HUES6 (cell line): ENCODE measurements around the gene ALX4.

Experiments
- H3K27ac ChIP-seq: 2 replicates; pipeline ENCODE4 v1.7.0; 2013; ENCODE audit warnings: low read depth, mild to moderate bottlenecking, low read length, inconsistent platforms
- H3K27me3 ChIP-seq: 2 replicates; pipeline ENCODE4 v1.6.1; 2013; ENCODE audit warnings: low read length; ENCODE audit not compliant: control insufficient read depth, insufficient read depth
- H3K36me3 ChIP-seq: 2 replicates; pipeline ENCODE4 v1.6.1; 2013; ENCODE audit warnings: low read length; ENCODE audit not compliant: control insufficient read depth, insufficient read depth
- H3K4me1 ChIP-seq: 2 replicates; pipeline ENCODE4 v1.6.1; 2013; ENCODE audit warnings: low read length; ENCODE audit not compliant: control insufficient read depth, insufficient read depth
- H3K4me3 ChIP-seq: 2 replicates; pipeline ENCODE4 v1.5.1; 2013; ENCODE audit warnings: low read depth, low read length
- H3K9ac ChIP-seq: one replicate; pipeline ENCODE4 v1.6.1; 2013; ENCODE audit warnings: mild to moderate bottlenecking, low read length
- H3K9me3 ChIP-seq: 2 replicates; pipeline ENCODE4 v1.6.1; 2013; ENCODE audit warnings: low read depth, low read length; ENCODE audit not compliant: control insufficient read depth, insufficient read depth

The ALX4 gene

GRCh38 chr11:44307340-44308099 is 2.4 kb downstream of the ALX4 start:
- Histone ChIP-seq H3K4me3 (no peak overlapping the region), H3K36me3 (no peaks in the 10 kb centered on the region), H3K27ac (no peak overlapping the region), H3K4me1 (peaks cover 43% of the 10 kb centered on the region), H3K9me3 (no peaks in the 10 kb centered on the region), H3K27me3 (peaks cover 100% of the 10 kb centered on the region), H3K9ac (no peak overlapping the region)

- H3K9ac ChIP-seq = no peak overlapping the region
- H3K4me1 ChIP-seq = peaks cover 43% of the 10 kb centered on the region
- no peak overlapping the region for H3K27ac ChIP-seq
- H3K27me3 ChIP-seq = peaks cover 100% of the 10 kb centered on the region
- peak overlapping the region; percentile 53; the same call in 1 of the 2 replicates for H3K4me3 ChIP-seq
- H3K36me3 ChIP-seq = no peaks in the 10 kb centered on the region
- H3K9me3 ChIP-seq = no peaks in the 10 kb centered on the region
Observed at GRCh38 chr11:44306918-44307244, 3.1 kb downstream of the ALX4 start.

- Histone ChIP-seq H3K27ac (no peak overlapping the region), H3K36me3 (no peaks in the 10 kb centered on the region), H3K9me3 (no peaks in the 10 kb centered on the region), H3K4me1 (peaks cover 41% of the 10 kb centered on the region), H3K9ac (peak overlapping the region; percentile 37), H3K4me3 (peak overlapping the region; percentile 53), H3K27me3 (peaks cover 100% of the 10 kb centered on the region)
Observed at GRCh38 chr11:44306052-44306917, 3.7 kb downstream of the ALX4 start.

GRCh38 chr11:44305470-44306051 is 4.4 kb downstream of the ALX4 start:
- Histone ChIP-seq H3K27ac (no peak overlapping the region), H3K4me3 (peak overlapping the region; percentile 53), H3K9me3 (no peaks in the 10 kb centered on the region), H3K36me3 (no peaks in the 10 kb centered on the region), H3K9ac (peak overlapping the region; percentile 37), H3K27me3 (peaks cover 100% of the 10 kb centered on the region), H3K4me1 (peaks cover 33% of the 10 kb centered on the region)

- no peaks in the 10 kb centered on the region for H3K9me3 ChIP-seq
- H3K9ac ChIP-seq = no peak overlapping the region
- peak overlapping the region; percentile 53; the same call in 1 of the 2 replicates for H3K4me3 ChIP-seq
- H3K27ac ChIP-seq = no peak overlapping the region
- no peaks in the 10 kb centered on the region for H3K36me3 ChIP-seq
- H3K4me1 ChIP-seq = peaks cover 33% of the 10 kb centered on the region
- H3K27me3 ChIP-seq = peaks cover 100% of the 10 kb centered on the region
Observed at GRCh38 chr11:44305026-44305469, 4.9 kb downstream of the ALX4 start.

- Histone ChIP-seq H3K4me1 (peaks cover 32% of the 10 kb centered on the region), H3K36me3 (no peaks in the 10 kb centered on the region), H3K4me3 (peak overlapping the region; percentile 30), H3K27ac (no peak overlapping the region), H3K9me3 (no peaks in the 10 kb centered on the region), H3K9ac (no peak overlapping the region), H3K27me3 (peaks cover 100% of the 10 kb centered on the region)
Observed at GRCh38 chr11:44304091-44305025, 5.6 kb downstream of the ALX4 start.

GRCh38 chr11:44303401-44303938 is 6.5 kb downstream of the ALX4 start:
- H3K27me3 ChIP-seq = peaks cover 97% of the 10 kb centered on the region
- H3K4me1 ChIP-seq = peaks cover 26% of the 10 kb centered on the region
- peak overlapping the region; percentile 30; the same call in 1 of the 2 replicates for H3K4me3 ChIP-seq
- no peaks in the 10 kb centered on the region for H3K36me3 ChIP-seq
- no peaks in the 10 kb centered on the region for H3K9me3 ChIP-seq
- no peak overlapping the region for H3K9ac ChIP-seq
- H3K27ac ChIP-seq = no peak overlapping the region

GRCh38 chr11:44301564-44302271 is 8.2 kb downstream of the ALX4 start:
- H3K9ac ChIP-seq = no peak overlapping the region
- peaks cover 21% of the 10 kb centered on the region for H3K4me1 ChIP-seq
- H3K27ac ChIP-seq = no peak overlapping the region
- H3K36me3 ChIP-seq = no peaks in the 10 kb centered on the region
- H3K4me3 ChIP-seq = no peak overlapping the region
- no peaks in the 10 kb centered on the region for H3K9me3 ChIP-seq
- H3K27me3 ChIP-seq = peaks cover 89% of the 10 kb centered on the region

GRCh38 chr11:44300844-44301563 is 8.9 kb downstream of the ALX4 start:
- no peak overlapping the region for H3K27ac ChIP-seq
- no peak overlapping the region for H3K4me3 ChIP-seq
- H3K9ac ChIP-seq = no peak overlapping the region
- peaks cover 82% of the 10 kb centered on the region for H3K27me3 ChIP-seq
- H3K36me3 ChIP-seq = no peaks in the 10 kb centered on the region
- H3K9me3 ChIP-seq = no peaks in the 10 kb centered on the region
- H3K4me1 ChIP-seq = peaks cover 14% of the 10 kb centered on the region; the same call in 1 of the 2 replicates
